GM19099 (cell line): ENCODE measurements around the gene DOK6.

Source experiments
- POLR2A ChIP-seq: IDR thresholded peaks from 3 replicates; pipeline ENCODE4 v1.6.1; 2011; ENCODE audit warnings: low read depth; ENCODE audit not compliant: insufficient read length; ENCODE audit errors: extremely low read depth

The DOK6 gene

GRCh38 chr18:69400253-69400975 lies at the start of gene DOK6:
Gene DOK6 (plus strand): TSS chr18:69400888.
- TF ChIP-seq POLR2A = no peak

DNA sequence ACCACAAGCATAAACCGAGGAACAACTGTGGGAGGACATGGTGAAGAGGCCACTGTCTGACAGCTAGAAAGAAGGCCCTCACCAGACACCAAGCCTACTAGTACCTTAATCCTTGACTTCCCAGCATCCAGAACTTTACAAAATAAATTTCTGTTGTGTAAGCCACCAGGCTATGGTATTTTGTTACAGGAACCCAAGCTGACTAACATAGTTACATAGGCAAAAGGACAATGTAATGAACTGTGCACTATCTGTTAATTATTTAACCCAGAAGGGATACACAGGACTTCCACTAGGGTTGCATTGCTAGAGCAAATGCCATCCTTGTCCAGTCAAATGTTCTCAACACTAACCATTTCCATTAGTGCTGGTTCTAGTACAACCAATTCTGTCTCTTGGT lies 47.7 kb upstream of the DOK6 start:
- TF ChIP-seq POLR2A = no peak

DNA sequence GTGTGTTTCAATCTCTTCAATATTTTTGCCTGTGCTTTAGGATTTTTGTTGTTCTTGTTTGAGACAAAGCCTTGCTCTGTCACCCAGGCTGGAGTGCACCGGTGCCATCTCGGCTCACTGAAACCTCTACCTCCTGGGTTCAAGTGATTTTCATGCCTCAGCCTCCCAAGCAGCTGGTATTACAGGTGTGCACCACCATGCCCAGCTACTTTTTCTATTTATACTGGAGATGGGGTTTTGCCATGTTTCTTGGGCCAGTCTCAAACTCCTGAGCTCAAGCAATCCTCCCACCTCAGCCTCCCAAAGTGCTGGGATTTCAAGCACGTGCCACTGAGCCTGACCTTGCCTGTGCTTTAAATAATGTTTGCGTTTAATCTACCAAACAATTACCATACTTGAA lies 43.1 kb upstream of the DOK6 start:
- TF ChIP-seq POLR2A = no peak

DNA sequence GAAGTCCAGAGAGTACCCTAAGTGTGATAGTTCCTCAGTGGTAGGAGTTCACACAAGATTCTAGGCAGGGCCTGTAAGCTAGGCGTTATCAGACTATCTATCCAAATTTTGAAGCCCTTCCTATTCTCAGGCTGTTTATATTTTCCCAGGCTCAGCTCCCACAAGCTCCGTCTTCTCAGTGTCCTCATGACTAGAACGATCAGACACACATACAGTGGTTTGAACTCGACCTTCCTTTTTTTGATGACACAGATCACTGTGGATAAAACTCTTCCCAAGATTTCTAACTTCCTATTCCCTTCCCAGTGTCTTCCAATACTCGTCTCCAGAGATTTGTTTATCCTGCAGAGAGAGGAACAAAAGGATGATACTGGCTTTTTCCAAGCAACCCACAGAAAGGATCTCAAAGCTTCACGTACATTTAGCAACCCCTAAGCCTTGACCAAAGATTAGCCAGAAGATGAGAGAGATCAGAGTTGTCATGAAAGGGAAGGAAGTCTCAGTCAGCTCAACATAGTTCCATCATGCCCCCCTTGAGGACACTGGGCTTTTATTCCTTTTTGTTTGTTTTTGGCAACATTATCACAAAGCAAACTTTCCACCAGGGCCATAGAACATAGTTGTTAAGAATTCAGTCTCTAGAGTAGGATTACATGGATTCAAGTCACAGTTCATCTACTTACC lies 42.3 kb upstream of the DOK6 start:
- TF ChIP-seq POLR2A = no peak

GRCh38 chr18:69364930-69365329 lies 35.8 kb upstream of the DOK6 start:
- TF ChIP-seq POLR2A = no peak

DNA sequence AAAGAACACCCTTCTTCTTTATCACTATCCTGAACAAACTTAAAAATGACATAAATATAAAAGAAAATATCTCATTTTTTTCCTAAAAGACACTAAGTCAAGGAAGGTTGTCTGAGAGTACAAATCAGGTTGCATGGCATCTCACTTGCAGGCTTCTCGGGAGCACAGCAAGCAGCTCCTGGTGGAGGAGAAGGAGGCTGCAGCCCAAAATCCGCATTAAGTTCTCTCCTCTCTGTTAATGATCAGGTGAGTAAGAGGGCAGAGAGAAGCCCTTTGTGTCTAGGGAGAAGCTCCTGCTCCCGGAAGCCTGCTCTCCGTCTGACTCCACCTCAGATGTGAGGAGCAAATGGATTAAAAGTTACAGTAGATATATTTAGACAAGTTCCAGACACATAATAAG lies 35.0 kb upstream of the DOK6 start:
- no peak for TF ChIP-seq POLR2A

DNA sequence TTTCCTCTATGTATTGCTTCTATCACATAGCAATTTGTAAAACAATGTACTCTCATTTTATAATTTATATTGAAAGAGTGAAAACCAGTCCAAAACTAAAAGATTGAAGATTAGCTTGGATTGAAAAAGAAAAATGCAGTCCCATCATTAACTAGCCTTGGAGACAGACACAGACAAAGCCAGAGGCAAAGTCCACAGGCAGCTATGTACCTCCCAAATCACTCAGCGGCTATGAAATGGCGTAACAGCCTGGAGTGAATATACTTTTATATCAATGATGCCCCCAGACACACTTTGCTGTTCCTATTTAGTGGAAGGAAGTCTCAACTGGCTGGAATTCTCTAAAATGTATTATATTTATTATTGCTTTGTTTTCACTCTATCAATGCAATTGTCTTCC lies 33.6 kb upstream of the DOK6 start:
- no peak for TF ChIP-seq POLR2A

DNA sequence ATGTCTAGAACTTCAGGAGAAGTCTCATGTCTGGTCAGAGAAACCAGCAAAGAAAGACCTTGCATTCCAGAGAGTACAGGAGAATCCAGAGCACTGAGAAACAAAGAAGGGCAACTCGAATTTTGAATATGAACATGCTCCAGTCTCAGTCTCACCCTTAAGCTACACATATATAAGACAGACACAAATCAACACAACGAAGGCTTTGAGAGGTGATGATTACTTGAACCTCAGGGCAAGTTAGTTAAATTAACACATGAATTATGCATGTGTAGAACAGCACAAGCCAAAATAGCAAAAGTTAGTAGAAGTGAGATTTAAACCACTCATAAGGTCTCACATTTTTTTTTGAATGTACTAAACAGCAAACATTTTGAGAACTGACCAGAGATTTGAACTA lies 29.0 kb upstream of the DOK6 start:
- no peak for TF ChIP-seq POLR2A

DNA sequence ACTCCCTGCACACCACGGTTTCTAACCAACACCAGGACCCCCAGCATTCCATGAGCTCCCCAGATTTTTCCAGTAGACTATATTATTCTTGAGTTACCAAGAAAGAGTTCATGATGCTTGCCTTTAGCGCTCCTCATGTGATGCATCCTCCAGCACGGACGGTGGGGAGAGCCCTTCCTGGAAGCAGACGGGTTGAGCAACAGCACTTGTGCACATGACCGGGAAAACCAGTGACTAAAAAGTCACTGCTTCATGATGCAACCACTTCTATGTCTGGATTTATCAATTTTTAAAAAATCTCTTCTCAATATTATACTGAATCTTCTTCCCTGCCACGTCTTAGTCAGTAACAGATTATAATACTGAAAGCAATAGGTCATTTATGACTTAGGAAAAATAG lies 20.4 kb upstream of the DOK6 start:
- no peak for TF ChIP-seq POLR2A

DNA sequence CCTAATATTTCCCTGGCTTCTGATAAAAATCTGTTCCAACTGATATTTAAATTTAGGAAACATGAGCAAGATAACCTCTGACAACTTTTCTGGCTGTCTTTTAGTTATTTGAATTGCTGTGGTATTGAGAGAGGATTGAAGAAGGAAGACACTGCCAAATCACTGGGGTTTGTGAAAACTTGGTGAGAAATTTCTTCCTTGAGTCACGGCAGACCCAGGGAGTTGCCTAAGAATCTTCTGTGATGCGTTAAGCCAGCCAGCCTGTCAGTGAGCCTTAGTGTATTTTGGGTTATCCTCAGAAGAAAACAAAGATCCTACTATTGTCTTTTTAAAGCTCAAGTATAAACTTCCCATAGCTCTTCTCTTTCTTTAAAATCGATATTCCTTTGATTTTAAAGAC lies 17.5 kb upstream of the DOK6 start:
- no peak for TF ChIP-seq POLR2A

DNA sequence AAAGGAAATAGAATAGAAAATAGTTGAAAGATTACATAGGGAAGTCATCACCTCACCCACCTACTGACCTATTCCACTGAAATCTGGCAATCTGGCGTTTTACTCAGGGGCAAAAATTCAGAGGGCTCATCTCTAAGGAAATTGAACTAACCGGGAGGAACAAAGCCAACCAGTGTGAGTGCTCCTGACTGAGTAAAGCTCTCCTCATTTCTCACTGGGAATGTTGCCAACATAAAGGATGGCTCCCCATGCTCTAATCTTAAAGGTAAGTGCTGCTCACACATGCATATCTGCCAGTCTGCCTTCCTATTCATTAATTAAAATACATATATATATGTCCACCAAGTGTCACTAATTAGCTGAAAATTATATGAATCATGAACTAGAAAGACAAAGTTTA lies 13.5 kb upstream of the DOK6 start:
- no peak for TF ChIP-seq POLR2A

- TF ChIP-seq POLR2A = no peak
Measured at GRCh38 chr18:69388222-69388621, 12.5 kb upstream of the DOK6 start.

DNA sequence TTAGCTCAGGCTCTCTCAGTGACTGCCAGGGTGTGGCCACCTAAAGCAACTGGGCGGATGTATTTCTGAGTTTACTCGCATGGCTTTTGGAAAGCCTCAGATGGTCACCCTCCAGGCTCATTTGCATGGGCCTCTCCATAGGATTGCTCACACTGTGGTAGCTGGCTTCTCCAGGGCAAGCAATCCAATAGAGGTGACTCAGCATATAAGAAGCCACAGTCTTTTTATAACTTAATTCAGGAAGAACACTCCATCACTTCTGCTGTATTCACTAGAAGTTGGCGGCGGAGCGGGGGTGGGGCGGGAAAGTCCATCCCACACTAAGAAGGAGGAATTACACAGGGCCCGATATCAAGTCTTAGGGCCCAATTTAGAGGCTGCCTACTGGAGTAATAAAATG lies 3.6 kb upstream of the DOK6 start:
- no peak for TF ChIP-seq POLR2A

GRCh38 chr18:69399253-69399652 lies 1.4 kb upstream of the DOK6 start:
- TF ChIP-seq POLR2A = no peak

DNA sequence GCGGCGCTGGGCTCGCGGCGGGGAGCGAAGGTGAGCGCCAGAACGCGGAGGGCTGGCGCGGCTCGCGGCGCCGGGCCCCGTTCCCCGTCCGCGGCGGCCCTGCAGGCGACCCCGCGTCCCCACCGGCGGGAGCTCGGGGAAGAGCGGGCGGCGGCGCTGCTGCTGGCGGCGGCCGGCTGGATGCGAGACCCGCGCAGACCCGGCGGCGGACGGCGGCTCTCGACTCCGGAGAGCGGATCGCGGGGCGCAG lies 213 bp downstream of the DOK6 start:
- TF ChIP-seq POLR2A = no peak

DNA sequence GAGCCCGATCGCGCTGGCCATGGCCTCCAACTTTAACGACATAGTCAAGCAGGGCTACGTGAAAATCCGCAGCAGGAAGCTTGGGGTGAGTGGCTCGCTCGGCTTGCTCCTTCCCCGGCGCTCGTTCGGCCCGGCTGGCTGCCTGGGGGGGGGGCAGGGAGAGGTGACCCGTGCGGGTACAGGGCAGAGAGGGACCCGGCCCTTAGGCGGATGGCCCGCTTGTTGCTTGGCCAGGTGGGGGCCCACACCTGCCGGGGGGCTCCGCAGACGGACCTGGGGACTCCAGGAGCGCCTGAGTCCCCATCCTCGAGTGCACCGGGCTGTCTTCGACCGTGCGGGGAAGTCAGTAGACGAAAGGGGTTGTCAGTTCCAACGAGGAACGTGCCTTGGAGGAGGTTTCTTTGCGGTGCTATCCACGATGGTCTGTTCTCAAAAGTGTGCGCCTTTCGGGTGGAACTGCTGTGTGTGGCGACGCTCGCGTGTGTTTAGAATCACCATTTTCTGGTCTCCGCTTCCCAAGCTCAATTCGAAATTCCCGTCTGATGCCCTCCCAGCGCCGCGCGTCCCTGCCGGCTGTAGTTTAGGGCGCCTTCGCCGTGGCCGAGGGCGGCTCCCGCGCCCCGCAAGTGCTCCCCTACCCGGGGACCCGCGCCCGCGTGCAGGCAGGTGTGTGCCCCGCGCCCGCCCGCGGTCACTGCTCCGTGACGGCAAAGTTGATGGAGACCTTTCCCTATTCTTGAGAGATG lies 711 bp downstream of the DOK6 start:
- TF ChIP-seq POLR2A = no peak
